Measurements from ENCODE around the gene PLPPR2. TPM values are rescaled to one million over a fixed set of nuclear protein-coding genes. Genes with fewer than 3 reads are reported as not detected.
A peak's percentile ranks its signal among the peaks of the same experiment; 100 is the strongest.

The PLPPR2 gene
- total RNA-seq, 1 experiment from 2014 or later = 7.5 TPM

DNA sequence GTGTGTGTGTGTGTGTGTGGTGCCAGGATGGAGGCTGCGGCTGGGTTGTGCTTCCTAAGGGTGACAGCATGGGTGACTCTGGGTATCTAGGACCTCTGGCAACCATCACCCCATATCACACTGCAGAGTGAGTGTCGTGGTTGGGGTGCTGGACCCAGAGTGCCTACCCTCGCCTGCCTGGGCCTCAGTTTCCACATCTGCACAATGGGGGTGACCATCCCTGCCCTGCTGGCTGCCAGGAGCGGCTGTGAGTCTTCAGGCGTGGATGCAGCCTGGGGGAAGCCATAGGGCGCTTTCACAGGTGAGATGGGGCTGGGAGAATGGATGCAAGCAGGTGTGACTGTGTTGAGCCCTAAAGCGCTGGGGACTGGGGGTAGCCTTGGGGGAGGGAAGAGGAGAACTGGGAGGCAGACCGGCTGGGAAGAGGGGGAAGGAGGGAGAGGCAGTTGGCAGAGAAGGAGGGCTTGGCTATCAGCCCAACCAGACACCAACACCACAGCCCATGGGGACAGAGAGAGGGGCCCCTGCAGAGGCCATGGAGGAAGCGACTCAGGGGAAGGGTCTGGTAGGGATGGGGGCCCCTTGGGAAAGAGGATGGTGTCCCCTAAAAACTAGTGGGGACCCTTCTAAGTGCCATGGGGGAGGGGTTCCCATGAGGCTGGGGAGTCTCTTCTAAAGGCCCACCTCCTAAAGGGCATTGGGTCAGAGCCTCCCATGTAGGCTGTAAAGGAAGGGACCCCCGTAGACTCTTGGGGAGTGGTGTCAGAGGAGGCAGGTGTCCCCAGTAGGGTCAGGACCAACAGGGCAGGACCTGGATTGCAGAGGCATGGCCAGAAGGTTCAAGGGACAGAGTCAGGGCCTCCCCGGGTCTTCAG is 1.7 kb downstream of the PLPPR2 start:
- Mint-ChIP-seq H3K4me3 (0 out of 2 replicates have a peak overlapping the region, but pooled peaks have one; percentile 75), H3K27me3 (ENCODE audit: low read depth) (peaks cover 78% of the 10 kb centered on the region), H3K4me1 (peaks cover 18% of the 10 kb centered on the region), H3K9me3 (no peaks in the 10 kb centered on the region), H3K36me3 (no peaks in the 10 kb centered on the region), H3K27ac (no peak overlapping the region)
- POLR2A ChIA-PET = no interaction called here
- ATAC-seq = no peak
- TF ChIP-seq ZNF416 (CRISPR knock-in tag; IDR thresholded peaks at IDR 0.05) (no peak), CTCF (IDR thresholded peaks at IDR 0.05) (no peak), GRHL2 (CRISPR knock-in tag; IDR thresholded peaks at IDR 0.05; ENCODE audit: insufficient replicate concordance, severe bottlenecking) (no peak), ARID4B (CRISPR knock-in tag; IDR thresholded peaks at IDR 0.05; ENCODE audit: borderline replicate concordance) (no peak), CREB1 (CRISPR knock-in tag; IDR thresholded peaks at IDR 0.05) (no peak), ELF4 (CRISPR knock-in tag; IDR thresholded peaks at IDR 0.05; ENCODE audit: low read depth) (no peak), EMX1 (CRISPR knock-in tag; IDR thresholded peaks at IDR 0.05) (no peak), ZBTB21 (CRISPR knock-in tag; IDR thresholded peaks at IDR 0.05; ENCODE audit: borderline replicate concordance) (no peak), GABPB1 (CRISPR knock-in tag; IDR thresholded peaks at IDR 0.05) (no peak), CREM (CRISPR knock-in tag; IDR thresholded peaks at IDR 0.05) (no peak), ZNF396 (CRISPR knock-in tag; IDR thresholded peaks at IDR 0.05; ENCODE audit: borderline replicate concordance) (no peak), ZNF138 (CRISPR knock-in tag; conservative IDR thresholded peaks at IDR 0.05) (no peak), MAX (CRISPR knock-in tag; IDR thresholded peaks at IDR 0.05) (no peak)
- TF ChIP-seq, protein P1, sequence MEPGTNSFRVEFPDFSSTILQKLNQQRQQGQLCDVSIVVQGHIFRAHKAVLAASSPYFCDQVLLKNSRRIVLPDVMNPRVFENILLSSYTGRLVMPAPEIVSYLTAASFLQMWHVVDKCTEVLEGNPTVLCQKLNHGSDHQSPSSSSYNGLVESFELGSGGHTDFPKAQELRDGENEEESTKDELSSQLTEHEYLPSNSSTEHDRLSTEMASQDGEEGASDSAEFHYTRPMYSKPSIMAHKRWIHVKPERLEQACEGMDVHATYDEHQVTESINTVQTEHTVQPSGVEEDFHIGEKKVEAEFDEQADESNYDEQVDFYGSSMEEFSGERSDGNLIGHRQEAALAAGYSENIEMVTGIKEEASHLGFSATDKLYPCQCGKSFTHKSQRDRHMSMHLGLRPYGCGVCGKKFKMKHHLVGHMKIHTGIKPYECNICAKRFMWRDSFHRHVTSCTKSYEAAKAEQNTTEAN (CRISPR knock-in tag; IDR thresholded peaks at IDR 0.05) = no peak
- TF ChIP-seq, protein P2, sequence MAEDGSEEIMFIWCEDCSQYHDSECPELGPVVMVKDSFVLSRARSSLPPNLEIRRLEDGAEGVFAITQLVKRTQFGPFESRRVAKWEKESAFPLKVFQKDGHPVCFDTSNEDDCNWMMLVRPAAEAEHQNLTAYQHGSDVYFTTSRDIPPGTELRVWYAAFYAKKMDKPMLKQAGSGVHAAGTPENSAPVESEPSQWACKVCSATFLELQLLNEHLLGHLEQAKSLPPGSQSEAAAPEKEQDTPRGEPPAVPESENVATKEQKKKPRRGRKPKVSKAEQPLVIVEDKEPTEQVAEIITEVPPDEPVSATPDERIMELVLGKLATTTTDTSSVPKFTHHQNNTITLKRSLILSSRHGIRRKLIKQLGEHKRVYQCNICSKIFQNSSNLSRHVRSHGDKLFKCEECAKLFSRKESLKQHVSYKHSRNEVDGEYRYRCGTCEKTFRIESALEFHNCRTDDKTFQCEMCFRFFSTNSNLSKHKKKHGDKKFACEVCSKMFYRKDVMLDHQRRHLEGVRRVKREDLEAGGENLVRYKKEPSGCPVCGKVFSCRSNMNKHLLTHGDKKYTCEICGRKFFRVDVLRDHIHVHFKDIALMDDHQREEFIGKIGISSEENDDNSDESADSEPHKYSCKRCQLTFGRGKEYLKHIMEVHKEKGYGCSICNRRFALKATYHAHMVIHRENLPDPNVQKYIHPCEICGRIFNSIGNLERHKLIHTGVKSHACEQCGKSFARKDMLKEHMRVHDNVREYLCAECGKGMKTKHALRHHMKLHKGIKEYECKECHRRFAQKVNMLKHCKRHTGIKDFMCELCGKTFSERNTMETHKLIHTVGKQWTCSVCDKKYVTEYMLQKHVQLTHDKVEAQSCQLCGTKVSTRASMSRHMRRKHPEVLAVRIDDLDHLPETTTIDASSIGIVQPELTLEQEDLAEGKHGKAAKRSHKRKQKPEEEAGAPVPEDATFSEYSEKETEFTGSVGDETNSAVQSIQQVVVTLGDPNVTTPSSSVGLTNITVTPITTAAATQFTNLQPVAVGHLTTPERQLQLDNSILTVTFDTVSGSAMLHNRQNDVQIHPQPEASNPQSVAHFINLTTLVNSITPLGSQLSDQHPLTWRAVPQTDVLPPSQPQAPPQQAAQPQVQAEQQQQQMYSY (CRISPR knock-in tag; IDR thresholded peaks at IDR 0.05) = no peak
- DNase-seq (ENCODE audit: low spot score) = no peak
- CTCF ChIA-PET = no interaction called here

Data from WTC11 (cell line).